DMS153 treated with DMSO at 0.1 percent for 48 hours (cell line): ENCODE measurements around the gene AP1B1.

Source experiments
- DNase-seq: peaks from one replicate; lab custom pipeline; 2025; ENCODE audit not compliant: unreplicated experiment; lab: John Stamatoyannopoulos, UW

Gene AP1B1

DNA sequence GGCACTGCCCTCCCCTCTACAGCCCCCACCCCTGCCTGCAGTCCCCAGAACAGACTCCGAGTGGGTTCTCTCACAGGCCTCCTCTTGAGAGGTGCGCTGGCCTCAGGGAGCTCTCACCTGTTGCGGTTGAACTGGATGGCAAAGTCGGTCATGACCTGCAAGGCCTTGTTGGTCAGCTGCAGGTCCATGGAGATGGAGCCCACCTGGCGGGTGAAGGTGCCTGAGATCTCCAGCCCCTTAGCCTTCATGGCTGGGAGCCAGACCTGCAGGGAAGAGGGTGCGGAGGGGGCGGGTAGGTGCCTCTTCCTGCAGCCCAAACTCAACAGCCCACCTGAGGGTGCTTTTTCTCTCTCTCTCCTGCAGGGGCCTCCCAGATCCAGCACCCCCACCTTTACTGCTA lies 54.2 kb downstream of the AP1B1 start:
- DNase-seq = no peak

- DNase-seq = no peak
These were observed 55.4 kb downstream of the AP1B1 start for GRCh38 chr22:29332886-29333496.

DNA sequence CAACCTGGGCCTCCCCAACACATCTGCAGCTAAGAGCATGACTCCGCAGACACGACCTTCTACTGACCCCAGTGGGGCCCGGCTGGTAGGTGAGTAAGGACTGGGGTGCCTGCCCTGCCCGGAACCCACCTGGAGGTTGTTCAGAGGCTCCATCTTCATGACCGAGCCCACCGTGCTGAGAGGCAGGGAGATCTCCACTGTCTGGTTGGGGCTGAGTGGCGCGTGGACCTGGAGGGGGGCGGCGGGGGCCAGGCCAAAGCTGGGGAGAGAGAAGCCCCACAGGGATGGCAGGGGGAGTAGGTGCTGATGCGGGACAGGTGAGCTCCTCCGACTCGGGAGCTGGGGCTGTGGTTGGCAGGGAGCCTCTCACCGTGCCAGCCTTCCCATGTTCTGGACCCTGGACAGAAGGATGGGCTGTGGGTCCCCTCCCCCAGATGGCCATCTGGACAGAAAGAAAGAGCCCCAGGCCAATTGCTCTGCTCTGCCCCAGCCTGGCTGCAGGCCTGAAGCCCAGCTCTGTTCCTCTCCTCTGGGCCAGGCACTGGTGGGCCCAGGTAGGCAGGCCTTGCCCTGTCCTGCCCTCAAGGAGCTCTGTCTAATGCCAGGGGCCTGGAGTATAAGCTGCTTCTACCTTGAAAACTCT lies 56.6 kb downstream of the AP1B1 start:
- no peak for DNase-seq

GRCh38 chr22:29331213-29331612 lies 57.2 kb downstream of the AP1B1 start:
- no peak for DNase-seq

- DNase-seq = peak; percentile 92
These were observed 57.6 kb downstream of the AP1B1 start for GRCh38 chr22:29330753-29331152.

DNA sequence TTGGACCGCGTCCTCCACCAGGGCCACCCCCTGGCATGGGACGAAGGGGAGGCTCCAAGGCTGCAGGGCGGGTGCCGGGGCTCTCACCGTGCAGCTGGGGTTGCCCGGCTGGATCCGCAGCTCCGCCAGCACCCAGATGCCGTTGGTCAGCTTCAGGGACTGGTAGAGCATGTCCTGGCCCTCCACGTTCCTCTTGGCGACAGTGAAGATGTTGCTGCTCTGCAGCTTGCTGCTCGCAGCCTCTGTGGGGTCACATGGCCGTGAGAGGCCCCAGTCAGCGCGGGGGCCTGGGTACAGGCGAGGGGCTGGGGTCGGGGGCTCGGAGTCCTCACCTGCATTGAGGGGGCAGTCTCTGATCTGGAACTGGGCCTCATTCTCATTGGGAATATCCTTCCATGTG lies 58.1 kb downstream of the AP1B1 start:
- DNase-seq = no peak

DNA sequence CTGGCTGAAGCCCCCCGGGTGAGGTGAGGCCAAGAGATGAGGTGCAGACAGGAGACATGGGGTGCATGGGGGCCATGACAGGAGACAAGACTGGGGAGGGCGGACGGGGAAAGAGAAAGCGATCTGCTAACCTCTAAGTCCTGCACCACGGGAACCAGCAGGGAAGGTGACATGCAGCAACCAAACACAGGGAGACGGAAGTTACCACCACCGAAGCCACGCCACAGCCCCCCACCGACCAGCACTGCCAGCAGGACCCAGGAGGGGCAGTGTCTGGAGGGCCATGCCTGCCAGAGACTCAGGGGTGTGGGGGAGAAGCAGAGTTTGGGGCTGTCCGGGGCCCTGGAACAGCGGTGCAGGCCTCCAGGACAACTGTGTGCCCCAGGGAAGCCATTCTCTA lies 58.8 kb downstream of the AP1B1 start:
- DNase-seq = no peak

- no peak for DNase-seq
These were observed 59.5 kb downstream of the AP1B1 start for GRCh38 chr22:29328566-29329500.

DNA sequence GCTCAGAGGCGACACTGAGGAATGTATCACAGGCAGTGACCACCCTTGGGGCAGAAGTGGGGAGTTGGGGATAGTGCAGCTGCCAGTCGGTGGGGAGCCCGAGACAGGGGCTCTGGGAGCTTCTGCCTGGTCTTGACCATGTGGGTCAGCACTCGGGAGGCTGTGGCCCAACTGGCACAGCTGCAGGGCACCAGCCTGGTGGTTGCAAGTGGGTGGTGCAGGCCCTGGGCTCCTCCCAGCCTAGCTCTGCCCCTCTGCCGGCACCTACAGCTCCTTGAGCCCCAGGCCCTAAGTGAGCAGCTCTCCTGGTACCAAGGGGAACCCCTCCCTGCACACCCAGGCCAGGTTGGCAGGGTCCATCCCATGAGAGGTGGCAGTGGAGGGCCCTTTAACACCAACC lies 60.3 kb downstream of the AP1B1 start:
- no peak for DNase-seq

- no peak for DNase-seq
These were observed 61.1 kb downstream of the AP1B1 start for GRCh38 chr22:29327089-29327764.

DNA sequence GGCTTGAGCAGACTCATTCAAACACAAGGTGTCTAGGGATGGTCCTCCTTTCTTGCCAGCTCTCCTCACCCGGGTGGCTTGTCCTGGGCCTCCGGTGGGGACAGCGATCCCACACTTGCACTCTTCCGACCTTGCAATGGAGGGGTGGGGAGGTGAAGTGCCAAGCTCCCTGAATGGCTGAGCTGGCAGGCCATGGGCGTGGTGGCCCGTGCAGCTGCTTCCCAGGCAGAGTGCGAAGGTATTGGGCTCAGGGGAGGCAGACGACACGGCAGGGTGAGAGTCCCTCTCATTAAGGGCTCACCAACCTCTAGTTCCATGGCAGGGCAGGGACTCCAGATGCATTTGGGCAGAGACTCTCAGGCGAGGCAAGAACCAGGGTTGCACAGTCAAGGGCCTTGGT lies 61.9 kb downstream of the AP1B1 start:
- DNase-seq = no peak

- no peak for DNase-seq
These were observed 62.5 kb downstream of the AP1B1 start for GRCh38 chr22:29325785-29326315.

- DNase-seq = no peak
These were observed 63.0 kb downstream of the AP1B1 start for GRCh38 chr22:29325356-29325755.

- no peak for DNase-seq
These were observed 64.7 kb downstream of the AP1B1 start for GRCh38 chr22:29323641-29324040.

DNA sequence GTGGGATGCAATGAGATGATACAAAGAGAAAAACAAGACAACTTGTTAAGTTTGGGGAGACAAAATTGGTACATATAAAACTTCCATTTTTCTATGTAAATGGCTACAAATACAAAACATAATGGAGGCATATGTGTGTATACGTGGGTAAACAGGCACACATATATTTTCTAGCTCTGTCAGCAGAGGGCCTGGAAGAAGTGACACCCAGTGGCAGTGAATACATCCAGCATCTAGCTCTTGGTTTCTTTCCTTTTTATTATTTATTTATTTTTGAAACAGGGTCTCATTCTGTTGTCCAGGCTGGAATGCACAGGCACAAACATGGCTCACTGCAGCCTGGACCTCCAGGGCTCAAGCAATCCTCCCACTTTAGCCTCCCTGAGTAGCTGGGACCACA lies 67.8 kb downstream of the AP1B1 start:
- DNase-seq = no peak

GRCh38 chr22:29319072-29319471 lies 69.3 kb downstream of the AP1B1 start:
- DNase-seq = no peak

DNA sequence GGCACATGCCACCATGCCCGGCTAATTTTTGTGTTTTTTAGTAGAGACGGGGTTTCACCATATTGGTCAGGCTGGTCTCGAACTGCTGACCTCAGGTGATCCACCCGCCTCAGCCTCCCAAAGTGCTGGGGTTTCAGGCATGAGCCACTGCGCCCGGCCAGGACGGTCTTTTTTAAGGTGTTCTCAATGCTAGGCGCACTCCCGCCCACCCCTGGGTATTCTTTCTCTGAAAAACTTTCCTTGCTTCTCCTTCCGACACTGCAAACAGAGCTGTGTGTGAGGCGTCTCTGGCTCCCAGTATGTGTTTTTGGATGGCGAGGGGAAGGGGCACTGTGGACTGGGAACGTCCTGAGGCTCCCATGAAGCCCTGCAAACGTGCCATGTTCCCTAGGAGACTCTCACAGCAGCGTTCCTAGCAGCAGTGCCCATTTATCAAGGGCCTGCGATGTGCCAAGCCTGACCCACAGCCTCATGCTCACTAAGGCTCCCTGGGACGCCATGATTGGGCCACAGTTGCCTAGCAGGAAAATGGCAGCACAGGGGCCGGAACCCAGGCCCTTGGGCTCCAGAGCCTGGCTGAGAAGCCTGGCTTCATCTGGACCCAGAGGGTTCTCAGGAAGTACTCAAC lies 70.4 kb downstream of the AP1B1 start:
- DNase-seq = no peak

DNA sequence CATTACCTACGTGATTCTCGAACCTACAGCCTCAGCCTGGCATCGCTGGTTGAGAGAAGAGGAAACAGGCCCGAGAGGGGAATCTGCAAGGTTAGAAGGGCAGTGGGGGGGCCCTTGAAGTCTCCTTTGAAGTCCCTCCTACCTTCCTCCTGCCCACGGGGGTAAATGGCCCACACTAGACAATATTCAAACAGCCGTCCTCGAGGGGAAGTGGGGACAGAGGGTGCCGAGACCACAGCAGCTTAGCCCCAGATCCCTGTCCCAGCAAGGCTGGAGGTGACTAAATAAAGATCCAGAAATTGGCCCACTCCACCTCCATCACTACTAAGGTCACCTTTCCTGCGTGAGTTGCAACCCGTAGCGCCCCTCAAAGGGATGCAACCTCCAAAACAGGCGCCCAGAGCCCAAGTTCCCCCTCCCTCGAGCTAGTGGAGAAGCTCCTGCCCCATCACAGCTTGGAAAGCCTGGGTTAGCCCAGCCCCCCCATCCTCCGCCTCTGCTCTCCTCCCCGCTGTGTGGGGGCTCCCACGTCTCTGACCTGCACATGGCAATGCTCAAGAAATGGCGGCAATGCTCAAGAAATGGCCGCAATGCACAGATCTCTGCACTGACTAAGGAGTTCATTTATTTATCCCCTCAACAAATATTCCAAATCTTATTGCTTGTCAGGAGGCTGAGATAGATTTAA lies 72.1 kb downstream of the AP1B1 start:
- no peak for DNase-seq

GRCh38 chr22:29315286-29316140 lies 72.9 kb downstream of the AP1B1 start, which contains the start of gene RASL10A:
TSS of gene RASL10A (minus strand) at chr22:29315697. CDS start at chr22:29315246, 451 bp downstream.
- no peak for DNase-seq
